ENCODE data around the gene ACVR2B.

Gene ACVR2B

DNA sequence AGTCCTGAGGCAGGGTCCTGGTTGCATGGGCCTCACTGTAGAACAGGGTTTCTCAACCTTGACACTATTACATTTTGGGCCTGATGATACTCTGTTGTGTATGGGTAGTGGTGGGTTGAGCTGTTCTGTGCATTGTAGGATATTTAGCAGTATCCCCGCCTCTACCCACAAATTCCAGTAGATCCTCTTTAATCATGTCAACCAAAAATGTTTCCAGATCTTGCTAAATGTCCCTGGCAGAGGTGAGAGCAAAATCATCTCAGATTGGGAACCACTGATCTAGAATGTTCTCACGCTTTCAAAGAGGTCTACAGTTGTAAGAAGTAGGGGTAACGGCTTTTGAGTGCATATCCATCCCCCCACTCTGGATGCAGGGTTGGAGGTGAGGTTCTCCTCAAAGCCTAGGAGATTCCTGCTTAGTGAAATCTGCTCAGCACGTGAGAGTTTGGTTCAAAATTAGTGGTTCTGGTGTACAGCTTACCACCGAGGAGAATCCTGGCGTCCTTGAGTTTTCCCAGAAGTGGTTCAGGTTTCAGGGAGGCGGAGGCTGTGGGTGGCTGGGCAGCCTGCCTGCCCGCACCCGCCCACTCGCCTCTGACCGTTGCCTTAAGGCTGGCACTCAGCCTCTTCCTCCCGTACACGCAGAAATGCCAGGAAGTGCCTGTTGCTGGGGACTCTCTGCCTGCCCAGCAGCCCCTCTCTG lies 5.3 kb downstream of the ACVR2B start:
- no peak for DNase-seq (ENCODE audit: low read depth in 2 of 2)

DNA sequence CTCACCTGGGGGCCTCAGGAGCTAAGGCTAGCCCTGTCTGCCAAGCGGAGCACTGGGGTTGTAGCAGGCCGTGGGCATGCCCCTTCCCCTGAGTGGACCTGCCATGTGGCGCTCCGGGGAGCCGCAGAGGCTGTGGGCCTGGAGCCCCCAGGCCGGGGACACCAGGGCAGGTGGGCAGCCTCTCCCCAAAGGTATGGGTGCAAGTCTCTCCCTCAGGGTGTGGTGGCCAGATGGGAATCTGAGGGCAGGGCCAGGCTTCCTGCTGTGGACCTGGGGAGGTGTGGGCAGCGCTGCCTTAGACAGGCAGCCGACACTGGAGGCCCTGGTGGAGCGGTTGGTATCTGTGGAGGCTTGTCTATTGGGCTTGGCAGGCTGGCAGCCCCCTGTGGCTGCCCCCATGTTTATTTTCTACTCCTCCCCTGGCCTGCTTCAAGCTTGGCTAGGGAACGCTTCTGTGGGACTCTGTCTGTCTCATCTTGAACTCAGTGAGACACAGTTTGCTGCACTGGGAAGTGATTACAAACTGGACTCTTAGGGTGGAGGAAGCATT lies 5.9 kb downstream of the ACVR2B start:
- DNase-seq (ENCODE audit: low read depth in 2 of 2), result no peak

DNA sequence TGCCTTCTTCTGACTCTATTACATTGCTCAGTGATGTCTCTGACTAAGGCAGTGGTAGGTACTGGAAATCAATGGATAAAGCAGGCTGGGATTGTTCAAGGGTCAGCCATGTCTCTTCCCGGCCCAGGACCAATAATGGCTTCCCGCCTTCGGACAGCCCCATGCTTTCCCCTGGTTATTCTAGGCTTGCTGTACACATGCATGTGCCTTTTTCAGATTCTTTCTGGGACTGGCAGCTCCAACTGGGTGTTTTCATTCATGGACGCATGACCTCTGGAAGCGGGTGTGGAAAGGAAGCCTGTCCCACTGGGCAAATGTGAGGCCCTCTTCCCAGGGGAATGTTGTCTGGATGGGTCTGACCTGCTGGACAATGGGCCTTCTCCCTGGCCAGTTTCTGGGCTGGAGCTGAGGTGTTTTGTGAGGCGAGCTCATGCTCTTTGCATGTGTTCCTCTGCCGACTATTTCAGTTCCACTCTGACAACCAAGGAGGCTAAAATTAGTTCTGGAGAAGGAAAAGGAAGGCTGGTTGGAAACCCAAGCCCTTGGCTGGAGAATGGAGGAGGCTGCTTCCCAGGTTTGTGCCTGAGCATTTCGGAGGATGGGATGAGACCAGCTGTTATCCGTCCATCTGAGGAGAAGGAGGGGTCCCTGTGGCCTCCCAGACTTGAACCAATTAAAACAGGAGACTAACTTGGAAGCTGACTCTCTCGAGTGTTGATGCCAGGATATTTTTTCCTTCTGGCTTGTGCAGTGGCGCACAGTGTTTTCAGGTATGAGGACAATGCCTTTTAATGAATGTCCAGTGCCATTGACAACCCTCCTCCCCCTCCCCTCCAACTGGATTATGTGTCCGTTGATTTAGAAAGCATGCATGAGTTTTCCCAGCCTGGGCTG lies 6.9 kb downstream of the ACVR2B start:
- no peak for DNase-seq (ENCODE audit: low read depth in 2 of 2)

DNA sequence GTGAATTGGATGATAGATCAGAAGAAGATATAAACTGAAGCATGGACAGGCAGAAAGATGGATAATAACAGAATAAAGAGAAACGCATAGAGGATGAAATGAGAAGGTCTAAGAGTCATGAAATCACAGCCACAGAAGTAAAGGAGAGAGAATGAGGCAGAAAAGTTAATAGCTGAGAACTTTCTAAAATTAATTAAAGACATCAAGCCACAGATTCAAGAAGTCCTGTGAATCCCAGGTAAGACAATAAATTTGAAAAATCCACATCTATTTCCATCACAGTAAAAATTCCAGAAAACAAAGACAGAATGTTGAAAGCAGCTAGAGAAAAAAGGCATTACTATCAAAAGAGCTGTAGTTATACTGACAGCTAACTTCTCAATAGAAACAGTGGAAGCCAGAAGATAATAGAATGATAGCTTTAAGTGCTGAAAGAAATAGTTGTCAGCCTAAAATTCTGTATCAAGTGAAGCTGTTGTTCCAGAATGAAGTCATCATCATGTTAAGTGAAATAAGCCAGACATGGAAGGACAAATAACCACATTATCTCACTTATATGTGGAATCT lies 12.0 kb downstream of the ACVR2B start:
- no peak for DNase-seq (ENCODE audit: low read depth in 2 of 2)

DNA sequence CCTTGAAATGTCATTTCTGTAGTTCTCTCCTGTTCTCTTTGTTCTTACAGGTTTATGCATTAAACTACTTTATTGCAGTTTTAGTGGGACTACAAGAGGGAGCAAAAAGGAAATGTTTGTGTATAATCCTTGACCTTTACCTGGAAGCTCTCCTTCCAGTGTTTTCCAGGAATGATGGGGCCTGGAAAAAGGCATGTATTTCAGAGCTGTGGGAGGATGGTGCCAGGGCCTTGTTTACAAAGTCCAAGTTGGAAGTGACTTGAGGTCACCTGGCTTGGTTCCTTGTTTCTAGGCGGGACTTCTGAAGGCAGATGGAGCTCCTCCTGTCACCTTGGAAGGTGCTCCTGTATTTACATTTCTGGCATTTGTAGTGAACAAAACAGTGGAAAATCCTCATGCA lies 15.1 kb downstream of the ACVR2B start:
- no peak for DNase-seq (ENCODE audit: low read depth in 2 of 2)

DNA sequence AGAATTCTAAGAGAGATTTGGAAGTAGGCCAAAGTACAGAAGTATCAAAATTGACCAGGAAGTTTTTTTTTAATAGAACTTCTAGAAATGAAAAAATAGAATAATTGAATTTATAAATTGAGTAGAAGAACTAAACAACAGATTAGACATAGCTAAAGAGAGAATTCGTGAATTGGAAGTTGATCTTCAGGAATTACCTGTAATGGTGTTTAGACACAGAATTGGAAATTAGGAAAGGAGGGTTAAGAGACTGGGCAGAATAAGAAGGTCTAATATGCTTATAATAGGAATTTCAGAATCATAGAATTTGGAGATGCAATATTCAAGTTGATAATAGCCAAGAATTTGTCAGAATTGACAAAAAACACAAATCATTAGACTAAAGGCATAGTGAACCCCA lies 16.2 kb downstream of the ACVR2B start:
- DNase-seq (ENCODE audit: low read depth in 2 of 2), result no peak

DNA sequence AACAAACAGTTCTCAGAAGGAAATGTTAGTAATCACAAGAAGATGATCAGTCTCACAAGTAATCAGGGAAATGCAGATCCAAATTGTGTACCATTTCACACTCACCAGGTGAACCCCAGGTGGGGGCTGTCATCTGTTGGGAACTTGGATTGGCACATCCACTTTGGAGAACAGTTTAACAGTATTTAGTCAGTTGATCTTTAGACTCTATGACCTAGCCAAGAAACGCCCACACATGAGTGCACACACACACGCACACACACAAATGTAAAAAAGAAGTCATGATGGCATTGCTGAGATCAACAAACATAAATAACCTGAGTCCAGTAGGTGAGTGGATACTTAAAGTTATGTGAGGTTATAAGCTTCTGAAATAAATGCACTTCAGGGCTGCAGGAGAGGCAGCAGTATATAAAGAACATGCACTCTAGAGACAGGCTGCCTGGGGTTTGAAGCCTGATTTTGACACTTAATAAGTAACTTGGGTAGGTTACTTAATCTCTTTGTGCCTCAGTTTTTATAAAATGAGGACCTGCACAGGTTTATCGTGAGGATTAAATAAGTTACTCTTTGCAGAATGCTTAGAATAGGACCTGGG lies 17.7 kb downstream of the ACVR2B start:
- no peak for DNase-seq (ENCODE audit: low read depth in 2 of 2)

DNA sequence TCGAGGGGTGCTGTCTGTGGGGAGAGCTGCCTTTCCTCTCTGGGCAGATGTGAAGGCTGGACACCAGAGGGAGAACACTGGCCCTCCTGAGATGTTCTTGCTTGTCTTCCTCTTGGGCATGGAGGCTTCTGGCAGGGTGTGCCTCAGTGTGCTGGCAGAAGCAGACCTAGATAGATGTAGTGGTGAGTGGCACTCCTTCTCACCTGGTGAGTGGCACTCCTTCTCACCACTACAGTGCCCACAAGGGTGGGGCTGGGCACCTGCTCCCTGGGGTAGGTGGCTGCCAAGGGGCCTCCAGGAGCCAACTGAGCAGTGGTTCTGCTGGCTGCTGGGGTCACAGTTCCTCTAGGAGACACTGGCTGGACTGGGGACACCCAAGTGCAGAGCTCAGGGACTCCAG lies 18.7 kb downstream of the ACVR2B start:
- no peak for DNase-seq (ENCODE audit: low read depth in 2 of 2)

DNA sequence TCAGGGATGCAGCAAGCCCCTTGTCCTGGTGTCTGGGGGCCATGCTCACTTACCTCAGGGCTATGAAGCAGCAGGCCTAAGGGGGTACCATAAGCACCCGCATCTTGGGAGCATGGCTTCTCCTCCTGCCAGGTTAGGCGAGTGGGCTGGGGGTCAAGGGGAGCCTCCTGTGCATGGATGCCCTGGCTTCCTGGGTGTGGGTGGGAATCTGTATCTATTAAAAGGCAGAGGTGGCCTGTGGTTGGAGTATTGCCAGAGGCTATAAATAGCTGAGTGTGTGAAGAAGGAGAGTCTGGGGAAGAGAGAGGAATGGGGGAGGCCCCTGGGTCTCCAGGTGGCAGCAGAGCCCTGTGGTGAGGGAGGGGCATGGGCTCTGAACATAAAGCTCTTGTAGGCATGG lies 19.5 kb downstream of the ACVR2B start:
- DNase-seq (ENCODE audit: low read depth in 2 of 2), result no peak

DNA sequence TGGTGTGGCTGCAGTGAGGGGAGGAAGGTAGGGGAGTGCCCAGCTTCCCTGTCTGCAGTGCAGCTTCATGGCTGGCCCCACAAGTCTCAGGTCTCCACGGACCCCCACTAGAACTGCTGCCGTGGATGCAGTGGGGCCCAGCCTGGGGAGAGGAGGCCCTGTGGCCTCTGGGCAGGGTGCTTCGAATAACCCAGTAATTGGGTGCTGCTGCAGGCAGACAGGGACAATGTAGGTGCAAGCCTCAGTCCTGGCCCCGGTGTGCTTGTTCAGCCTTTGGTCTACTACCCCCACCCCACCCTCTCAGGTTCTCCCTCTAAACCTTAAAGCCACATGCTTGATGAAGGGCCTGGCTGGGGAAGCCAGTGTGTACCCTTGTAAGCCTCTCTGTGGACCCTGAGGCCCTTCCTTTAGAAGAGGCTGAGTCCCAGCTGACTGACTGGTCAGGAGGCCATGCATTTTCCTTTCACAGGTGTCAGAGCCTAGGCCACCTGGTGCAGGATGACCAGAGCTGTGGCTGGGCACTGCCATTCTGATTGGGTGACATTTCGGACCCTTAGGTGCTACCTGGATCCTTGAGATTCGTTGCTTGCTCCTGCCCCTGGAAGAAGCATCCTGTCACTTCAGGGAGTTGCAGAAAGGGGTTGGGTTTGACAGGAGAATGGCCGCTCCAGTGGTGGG lies 21.4 kb downstream of the ACVR2B start:
- DNase-seq (ENCODE audit: low read depth in 2 of 2), result no peak

DNA sequence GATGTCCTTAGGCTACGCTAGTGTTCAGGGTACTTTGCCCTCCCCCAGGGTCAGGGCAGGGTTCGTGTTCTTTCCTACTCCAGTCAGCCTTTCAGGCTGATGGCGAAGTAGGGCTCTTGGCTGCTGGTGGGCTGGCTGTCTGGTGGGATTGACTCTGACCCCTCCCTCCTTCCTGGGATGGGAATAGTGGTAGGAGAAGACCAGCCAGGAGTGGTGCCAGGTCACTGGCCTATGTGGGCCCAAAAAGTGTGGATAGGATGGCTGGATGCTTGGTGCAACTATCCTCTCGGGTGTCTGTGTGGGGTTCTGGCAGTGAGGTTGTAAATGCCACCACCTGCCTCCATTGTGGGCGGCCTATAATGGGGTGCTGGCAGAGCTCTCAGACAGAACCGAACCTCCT lies 22.0 kb downstream of the ACVR2B start:
- DNase-seq (ENCODE audit: low read depth in 2 of 2), result no peak

DNA sequence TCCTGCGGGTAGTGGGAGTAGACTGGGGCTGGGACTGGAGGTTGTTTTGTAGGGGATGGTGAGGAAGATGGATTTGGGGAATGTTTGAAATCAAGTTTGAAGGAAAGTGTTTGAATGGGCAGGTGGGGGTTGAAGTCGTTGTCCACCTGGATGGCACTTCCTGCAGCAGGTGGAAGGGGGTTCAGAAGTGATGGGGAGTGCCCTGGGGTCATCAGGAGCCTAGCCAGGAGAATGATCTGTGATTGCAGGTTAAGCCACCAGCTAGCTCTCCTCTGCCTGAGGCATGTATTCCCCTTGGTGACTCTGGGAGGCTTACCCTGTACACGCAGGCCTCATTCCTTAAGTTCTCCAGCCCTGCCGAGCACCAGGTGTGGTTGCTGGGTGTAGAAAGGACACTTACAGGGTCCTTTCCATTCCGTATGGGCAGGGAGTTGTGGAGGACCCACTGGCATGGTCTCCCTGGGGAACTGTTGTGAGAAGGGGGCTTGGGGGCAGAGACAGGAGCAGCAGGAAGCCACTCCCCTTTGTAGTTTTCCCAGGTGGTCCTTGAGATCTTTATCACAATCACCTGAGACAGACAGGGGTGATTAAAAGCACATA lies 22.6 kb downstream of the ACVR2B start:
- no peak for DNase-seq (ENCODE audit: low read depth in 2 of 2)

DNA sequence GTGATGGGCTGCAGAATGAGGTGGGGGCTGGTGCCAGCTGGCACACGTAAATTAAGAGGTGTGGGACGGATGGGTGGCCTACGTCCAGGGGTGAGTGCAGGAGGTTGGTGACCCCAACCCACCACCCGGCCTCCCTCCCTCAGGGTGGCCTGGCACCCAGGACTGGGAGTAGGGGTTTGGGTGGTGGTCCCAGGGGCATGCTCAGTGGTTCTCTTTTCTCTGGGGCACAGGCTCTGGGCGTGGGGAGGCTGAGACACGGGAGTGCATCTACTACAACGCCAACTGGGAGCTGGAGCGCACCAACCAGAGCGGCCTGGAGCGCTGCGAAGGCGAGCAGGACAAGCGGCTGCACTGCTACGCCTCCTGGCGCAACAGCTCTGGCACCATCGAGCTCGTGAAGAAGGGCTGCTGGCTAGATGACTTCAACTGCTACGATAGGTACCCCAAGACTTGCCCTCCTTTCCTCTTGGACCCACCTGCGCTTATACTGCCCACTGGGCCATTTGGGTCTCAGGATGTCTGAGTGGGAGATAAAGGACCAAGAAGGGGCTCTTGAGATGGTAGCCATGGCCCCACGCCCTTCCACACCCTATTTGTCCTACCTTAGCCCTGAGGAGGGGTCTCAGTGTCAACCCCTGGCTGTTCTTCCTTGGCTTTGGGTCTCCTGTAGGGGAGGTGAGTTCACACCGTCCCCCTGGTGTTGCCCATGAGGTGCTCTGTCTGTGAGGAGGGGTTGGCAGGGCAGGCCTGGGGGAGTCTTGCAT lies 23.5 kb downstream of the ACVR2B start:
- no peak for DNase-seq (ENCODE audit: low read depth in 2 of 2)

DNA sequence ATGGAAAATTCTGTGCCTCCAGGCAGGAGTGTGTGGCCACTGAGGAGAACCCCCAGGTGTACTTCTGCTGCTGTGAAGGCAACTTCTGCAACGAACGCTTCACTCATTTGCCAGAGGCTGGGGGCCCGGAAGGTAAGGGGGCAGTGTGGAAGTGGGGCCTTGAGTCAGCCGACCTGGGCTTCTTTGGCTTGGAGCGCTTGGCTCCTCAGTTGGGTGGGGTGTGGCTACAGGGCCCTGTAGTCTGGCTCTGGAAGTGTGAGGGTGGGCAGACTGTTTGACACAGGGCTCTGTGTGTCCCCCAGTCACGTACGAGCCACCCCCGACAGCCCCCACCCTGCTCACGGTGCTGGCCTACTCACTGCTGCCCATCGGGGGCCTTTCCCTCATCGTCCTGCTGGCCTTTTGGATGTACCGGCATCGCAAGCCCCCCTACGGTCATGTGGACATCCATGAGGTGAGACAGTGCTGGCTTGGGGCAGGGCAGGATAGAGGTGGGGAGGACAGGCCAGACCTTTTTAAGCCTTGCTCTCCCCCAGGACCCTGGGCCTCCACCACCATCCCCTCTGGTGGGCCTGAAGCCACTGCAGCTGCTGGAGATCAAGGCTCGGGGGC lies 24.3 kb downstream of the ACVR2B start:
- no peak for DNase-seq (ENCODE audit: low read depth in 2 of 2)

DNA sequence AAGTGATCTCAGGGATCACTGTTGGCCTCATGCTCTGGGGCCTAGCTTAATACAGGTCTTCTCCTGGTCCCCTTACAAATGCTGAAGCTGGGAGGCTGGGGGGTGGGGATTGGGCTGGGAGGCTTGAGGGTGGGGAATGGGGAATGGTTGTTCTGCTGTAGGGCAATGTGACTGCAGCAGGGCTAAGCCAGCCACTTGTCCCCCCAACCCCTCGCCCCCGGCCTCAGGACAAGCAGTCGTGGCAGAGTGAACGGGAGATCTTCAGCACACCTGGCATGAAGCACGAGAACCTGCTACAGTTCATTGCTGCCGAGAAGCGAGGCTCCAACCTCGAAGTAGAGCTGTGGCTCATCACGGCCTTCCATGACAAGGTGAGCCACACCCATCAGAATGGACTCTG lies 25.2 kb downstream of the ACVR2B start:
- no peak for DNase-seq (ENCODE audit: low read depth in 2 of 2)

DNA sequence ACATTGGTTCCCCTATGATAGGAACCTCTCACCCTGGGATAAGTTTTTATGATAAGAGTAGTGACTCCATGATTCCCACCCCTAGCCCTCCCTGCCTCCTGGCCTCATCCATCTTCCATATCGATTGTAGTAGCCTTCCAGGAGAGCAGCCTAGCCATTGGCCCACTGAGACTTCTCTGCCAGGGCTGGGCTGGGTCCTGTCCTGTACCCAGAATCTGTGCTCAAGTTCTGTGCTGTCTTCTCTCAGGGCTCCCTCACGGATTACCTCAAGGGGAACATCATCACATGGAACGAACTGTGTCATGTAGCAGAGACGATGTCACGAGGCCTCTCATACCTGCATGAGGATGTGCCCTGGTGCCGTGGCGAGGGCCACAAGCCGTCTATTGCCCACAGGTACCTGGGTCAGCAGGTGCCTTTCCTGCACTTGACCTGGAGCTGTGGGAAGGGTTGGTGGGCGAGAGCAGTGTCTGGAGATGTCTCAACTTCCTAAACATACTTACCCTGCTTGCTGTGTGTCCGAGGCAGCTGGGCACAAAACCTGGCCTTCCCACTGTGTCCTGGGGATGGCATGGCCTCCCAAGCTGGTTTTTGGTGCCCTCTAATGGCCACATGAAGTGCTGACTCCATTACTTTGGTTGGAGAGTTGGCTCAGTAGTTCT lies 25.9 kb downstream of the ACVR2B start:
- DNase-seq (ENCODE audit: low read depth in 2 of 2), result peak in 1 of 2 donors; percentile 10

DNA sequence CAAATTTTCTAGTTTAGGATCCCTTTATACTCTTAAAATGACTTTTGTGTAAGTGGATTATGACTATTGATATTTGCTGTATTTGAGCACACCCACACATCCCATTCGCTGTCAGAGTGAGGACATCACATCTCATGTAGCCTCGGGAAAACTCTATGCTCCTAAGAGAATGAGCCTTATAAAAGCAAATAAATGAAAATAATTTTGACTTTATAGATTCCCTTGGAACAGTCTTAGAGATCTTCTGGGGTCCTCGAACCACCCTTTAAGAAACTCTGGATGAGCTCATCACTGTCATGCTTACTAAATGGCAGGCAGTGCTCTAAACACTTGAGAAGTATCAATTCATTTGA lies 26.4 kb downstream of the ACVR2B start:
- no peak for DNase-seq (ENCODE audit: low read depth in 2 of 2)

DNA sequence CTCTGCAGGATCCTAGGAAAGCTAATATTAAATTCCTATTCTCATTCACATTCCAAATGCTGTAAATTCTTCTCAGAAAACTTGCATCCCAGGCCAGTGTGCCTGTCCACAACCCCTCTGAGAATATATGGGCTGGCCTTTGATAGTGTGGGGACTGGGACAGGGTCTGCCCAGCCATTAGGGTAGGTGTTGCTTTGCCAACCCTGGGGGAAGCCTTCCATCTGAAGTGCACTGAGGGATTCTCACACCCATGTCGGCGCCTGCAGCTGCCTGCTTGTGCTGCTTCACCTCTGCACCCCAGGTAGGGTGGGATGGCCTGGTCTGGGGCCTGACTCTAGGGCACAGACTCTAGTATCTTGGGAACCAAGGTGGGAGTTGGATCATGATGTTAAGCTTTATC lies 27.2 kb downstream of the ACVR2B start:
- no peak for DNase-seq (ENCODE audit: low read depth in 2 of 2)

DNA sequence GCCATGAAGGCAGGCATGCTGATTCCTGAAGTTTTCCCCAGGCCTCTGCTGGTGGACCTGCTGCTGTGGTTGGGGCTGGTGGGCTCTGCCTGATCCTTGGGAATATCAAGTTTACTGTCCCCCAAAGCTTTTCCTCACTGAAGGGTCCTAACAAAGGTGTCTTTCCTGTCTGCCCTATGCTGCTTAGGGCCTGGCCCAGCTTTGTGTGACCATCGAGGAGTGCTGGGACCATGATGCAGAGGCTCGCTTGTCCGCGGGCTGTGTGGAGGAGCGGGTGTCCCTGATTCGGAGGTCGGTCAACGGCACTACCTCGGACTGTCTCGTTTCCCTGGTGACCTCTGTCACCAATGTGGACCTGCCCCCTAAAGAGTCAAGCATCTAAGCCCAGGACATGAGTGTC lies 29.3 kb downstream of the ACVR2B start:
- DNase-seq (ENCODE audit: low read depth in 2 of 2), result no peak

DNA sequence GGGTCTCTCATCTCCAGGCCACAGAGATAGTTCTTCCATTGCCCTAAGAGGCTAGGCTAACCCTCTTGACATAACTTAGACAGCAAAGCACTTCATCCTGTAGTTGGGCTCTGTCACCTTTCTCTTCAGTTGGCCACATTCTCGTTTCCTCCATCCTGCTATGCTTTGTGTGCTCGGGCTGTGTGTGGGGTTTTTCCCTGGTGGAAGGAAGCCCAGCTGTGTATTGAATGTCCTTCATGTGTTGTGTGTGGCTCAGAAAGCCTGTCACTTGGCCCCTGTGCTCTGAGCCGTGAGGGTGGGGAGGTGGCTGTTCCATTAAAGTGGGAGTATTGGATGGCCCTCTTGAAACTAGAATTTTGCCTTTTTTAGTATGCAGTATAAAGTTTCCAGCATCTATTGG lies 33.6 kb downstream of the ACVR2B start:
- no peak for DNase-seq (ENCODE audit: low read depth in 2 of 2)

Measured in stimulated activated CD8-positive, alpha-beta memory T cell treated with anti-CD3 and anti-CD28 coated beads, Interleukin-2, amount 100 ng/mL, for 1 hour (primary cell).